Measurements from ENCODE around the gene HNF4A.

HNF4A gene

GRCh38 chr20:44415833-44416715 lies 60.6 kb downstream of the HNF4A start (continued):
- TF ChIP-seq ZNF473 (tag by site-specific recombination; IDR thresholded peaks at IDR 0.05) = no peak

GRCh38 chr20:44418069-44418905 lies 62.8 kb downstream of the HNF4A start:
- POLR2A ChIA-PET = no interaction called here
- H3K27ac ChIP-seq (ENCODE audit: extremely low read depth, low read depth, low read length) = no peak overlapping the region
- H3K4me1 ChIP-seq (ENCODE audit: control insufficient read depth, insufficient read depth, low read length) = no peaks in the 10 kb centered on the region
- CTCF ChIA-PET = interaction anchor here (1.2 kb wide), 1 partner anchor 32 kb away, joined by 4 read pairs; no protein-coding TSS in a partner anchor
- no peak for TF ChIP-seq ZNF10 (tag by site-specific recombination; IDR thresholded peaks at IDR 0.05)
- TF ChIP-seq ZXDB (tag by site-specific recombination; IDR thresholded peaks at IDR 0.05) = no peak
- no peak for TF ChIP-seq ZNF335 (tag by site-specific recombination; conservative IDR thresholded peaks at IDR 0.05)
- TF ChIP-seq ZNF398 (tag by site-specific recombination; IDR thresholded peaks at IDR 0.05) = no peak
- TF ChIP-seq ZNF391 (tag by site-specific recombination; IDR thresholded peaks at IDR 0.05; ENCODE audit: borderline replicate concordance, low read depth) = no peak
- TF ChIP-seq ZNF791 (tag by site-specific recombination; IDR thresholded peaks at IDR 0.05) = no peak
- no peak for TF ChIP-seq ZNF776 (tag by site-specific recombination; IDR thresholded peaks at IDR 0.05; ENCODE audit: borderline replicate concordance)
- no peak for TF ChIP-seq ZNF362 (tag by site-specific recombination; IDR thresholded peaks at IDR 0.05)
- TF ChIP-seq ZBTB21 (tag by site-specific recombination; IDR thresholded peaks at IDR 0.05) = no peak
- TF ChIP-seq ZNF548 (tag by site-specific recombination; IDR thresholded peaks at IDR 0.05) = no peak
- TF ChIP-seq ZFP41 (tag by site-specific recombination; IDR thresholded peaks at IDR 0.05; ENCODE audit: borderline replicate concordance) = no peak
- H3K36me3 ChIP-seq (ENCODE audit: control insufficient read depth in 2 of 2, insufficient read depth in 1 of 2, low read length in 2 of 2) = no peaks in the 10 kb centered on the region
- no peaks in the 10 kb centered on the region for H3K9me3 ChIP-seq (ENCODE audit: control insufficient read depth, insufficient read depth, low read depth, low read length)
- no peak overlapping the region for H3K4me3 ChIP-seq (ENCODE audit: low read depth, low read length)

GRCh38 chr20:44419131-44419844 lies 63.8 kb downstream of the HNF4A start:
- ChIA-PET CTCF (interaction anchor here (0.5 to 1.2 kb wide), 5 partner anchors 31 to 871 kb away, joined by 3 to 4 read pairs (median 3); no protein-coding TSS in a partner anchor), POLR2A (no interaction called here)
- H3K4me3 ChIP-seq (ENCODE audit: low read depth, low read length) = no peak overlapping the region
- no peak overlapping the region for H3K27ac ChIP-seq (ENCODE audit: extremely low read depth, low read depth, low read length)
- no peaks in the 10 kb centered on the region for H3K9me3 ChIP-seq (ENCODE audit: control insufficient read depth, insufficient read depth, low read depth, low read length)
- H3K4me1 ChIP-seq (ENCODE audit: control insufficient read depth, insufficient read depth, low read length) = no peaks in the 10 kb centered on the region
- H3K36me3 ChIP-seq (ENCODE audit: control insufficient read depth in 2 of 2, insufficient read depth in 1 of 2, low read length in 2 of 2) = no peaks in the 10 kb centered on the region
- TF ChIP-seq OVOL3 (tag by site-specific recombination; IDR thresholded peaks at IDR 0.05) = no peak
- no peak for TF ChIP-seq HOXC10 (CRISPR knock-in tag; IDR thresholded peaks at IDR 0.05)
- no peak for TF ChIP-seq ZNF571 (tag by site-specific recombination; IDR thresholded peaks at IDR 0.05)
- no peak for TF ChIP-seq ZBTB48 (tag by site-specific recombination; IDR thresholded peaks at IDR 0.05)
- TF ChIP-seq ZNF114 (tag by site-specific recombination; IDR thresholded peaks at IDR 0.05) = no peak
- TF ChIP-seq ZNF747 (tag by site-specific recombination; IDR thresholded peaks at IDR 0.05) = no peak
- no peak for TF ChIP-seq ZBTB6 (tag by site-specific recombination; IDR thresholded peaks at IDR 0.05)
- no peak for TF ChIP-seq EGR2 (tag by site-specific recombination; IDR thresholded peaks at IDR 0.05; ENCODE audit: low read depth)
- TF ChIP-seq ZFP37 (tag by site-specific recombination; IDR thresholded peaks at IDR 0.05) = no peak
- no peak for TF ChIP-seq ZNF155 (tag by site-specific recombination; IDR thresholded peaks at IDR 0.05)
- TF ChIP-seq KLF8 (tag by site-specific recombination; IDR thresholded peaks at IDR 0.05) = no peak
- no peak for TF ChIP-seq KLF17 (tag by site-specific recombination; IDR thresholded peaks at IDR 0.05)
- no peak for TF ChIP-seq GLIS1 (tag by site-specific recombination; IDR thresholded peaks at IDR 0.05)
- TF ChIP-seq ZNF549 (tag by site-specific recombination; IDR thresholded peaks at IDR 0.05) = no peak
- no peak for TF ChIP-seq ZNF112 (tag by site-specific recombination; IDR thresholded peaks at IDR 0.05)
